GM18502 (cell line): ENCODE results near the gene COMMD7.

Experiments used
- ATAC-seq: cut with Tn5 transposase; IDR thresholded peaks from one replicate; pipeline ENCODE4 v1.9.1; 2021; ENCODE audit warnings: mild to moderate bottlenecking; ENCODE audit not compliant: unreplicated experiment, poor library complexity

The COMMD7 gene

DNA sequence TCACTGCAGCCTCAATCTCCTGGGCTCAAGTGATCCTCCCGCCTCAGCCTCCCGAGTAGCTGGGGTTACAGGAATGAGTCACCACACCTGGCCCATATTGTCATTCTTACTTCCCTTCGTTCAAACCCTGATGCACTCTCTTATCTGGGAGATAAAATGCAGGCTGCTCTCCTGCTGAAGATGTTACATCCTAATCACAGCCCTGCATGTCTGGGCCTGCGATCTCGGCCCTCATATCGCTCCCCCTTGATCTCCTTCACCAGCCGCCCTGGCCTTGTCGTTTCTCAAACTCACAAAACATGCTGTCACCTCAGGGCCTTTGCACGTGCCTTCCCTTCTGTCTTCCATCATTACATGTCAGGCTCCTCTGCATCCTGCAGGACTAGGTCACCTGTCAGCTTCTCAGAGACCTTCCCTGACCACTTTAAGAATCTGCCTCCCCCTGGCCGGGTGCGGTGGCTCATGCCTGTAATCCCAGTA, 60.7 kb downstream of the COMMD7 start:
- no peak for ATAC-seq

DNA sequence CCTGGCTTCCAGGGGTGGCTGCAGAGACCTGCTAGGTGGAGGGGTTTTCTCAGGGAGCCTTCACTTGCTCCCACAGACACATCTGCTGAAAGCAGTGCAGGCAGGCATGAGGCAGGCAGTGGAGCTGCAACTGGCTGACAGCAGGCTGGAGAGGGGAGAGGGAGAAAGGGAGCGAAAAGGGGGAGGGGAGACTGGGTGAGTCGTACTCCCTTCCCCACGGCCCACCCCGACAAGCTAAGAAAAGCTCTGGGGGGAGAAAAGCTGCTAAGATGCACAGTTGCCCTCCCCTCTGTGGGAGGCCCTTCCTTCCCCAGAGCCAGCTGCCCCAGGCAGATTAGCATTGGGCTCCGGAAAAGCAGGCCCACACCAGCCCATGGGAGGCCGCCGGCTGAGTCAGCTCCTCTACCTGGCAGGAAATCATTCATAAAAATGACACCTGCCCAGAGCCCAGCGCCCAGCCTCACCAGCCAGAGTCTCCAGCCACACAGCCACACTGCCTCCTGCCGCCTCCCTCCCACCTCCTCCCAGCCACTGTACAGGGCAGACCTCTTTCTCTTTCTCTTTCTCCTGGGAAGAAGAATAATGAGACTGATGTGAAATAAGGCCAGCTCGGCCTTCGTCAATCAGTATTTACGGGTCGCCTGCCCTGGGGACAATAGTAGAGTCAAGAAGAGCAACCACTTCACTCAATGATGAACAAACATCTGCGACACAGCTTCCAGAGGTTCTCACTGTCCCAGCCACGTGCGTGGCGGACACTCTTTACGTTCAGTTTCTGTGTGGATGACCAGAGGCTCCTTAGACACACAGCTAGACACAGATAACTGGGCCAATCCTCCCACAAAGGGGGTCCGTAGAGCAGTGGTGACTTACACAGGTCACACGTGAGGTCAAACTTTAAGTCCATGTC, 61.8 kb downstream of the COMMD7 start:
- no peak for ATAC-seq

DNA sequence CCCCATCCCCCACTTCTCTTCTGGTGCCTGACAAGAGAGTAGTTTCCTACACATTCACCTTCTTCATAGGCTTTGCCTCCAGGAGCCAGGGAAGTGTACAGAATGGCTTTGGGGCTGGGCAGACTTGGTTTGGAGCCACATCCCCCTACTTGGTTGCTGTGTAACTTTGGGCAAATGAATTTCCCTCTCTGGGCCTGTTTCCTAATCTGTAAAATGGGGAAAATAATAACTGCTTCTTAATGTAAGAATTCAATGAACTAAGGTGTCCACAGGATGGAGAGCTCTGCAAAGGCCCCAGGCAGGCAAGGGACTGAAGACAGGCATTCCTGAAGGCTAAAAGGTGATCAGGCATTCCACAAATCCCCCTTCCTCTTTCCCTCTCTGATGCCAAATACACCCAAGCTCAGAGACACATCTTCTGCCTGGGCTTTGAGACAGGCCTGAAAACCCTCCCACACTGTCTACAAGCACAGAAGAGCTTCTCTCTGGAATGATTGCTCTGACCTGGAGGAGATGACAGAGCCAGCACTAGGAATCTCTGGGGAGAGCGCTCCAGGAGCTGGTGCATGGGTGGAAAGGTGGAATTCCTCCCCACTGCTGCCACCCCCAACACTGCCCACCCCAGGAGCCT, 62.6 kb downstream of the COMMD7 start:
- no peak for ATAC-seq

DNA sequence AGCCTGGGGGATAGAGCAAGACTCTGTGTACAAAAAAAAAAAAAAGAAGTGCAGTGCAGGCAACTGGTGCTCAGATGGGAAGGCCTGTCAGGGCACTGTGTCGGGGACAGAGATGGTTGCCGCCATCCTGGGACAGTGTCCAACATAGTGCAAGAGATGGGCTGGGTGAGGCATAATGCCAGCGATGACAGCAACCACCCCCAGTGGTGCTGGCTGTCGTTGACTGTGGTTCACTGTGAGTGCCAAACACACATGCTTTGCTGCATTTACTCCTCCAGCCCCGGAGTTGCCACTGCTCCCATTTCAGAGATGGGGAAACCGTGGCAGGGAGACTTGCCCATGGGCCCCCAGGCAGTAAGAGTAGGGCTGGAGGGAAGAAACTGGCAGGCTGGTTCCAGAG, 64.3 kb downstream of the COMMD7 start:
- no peak for ATAC-seq

DNA sequence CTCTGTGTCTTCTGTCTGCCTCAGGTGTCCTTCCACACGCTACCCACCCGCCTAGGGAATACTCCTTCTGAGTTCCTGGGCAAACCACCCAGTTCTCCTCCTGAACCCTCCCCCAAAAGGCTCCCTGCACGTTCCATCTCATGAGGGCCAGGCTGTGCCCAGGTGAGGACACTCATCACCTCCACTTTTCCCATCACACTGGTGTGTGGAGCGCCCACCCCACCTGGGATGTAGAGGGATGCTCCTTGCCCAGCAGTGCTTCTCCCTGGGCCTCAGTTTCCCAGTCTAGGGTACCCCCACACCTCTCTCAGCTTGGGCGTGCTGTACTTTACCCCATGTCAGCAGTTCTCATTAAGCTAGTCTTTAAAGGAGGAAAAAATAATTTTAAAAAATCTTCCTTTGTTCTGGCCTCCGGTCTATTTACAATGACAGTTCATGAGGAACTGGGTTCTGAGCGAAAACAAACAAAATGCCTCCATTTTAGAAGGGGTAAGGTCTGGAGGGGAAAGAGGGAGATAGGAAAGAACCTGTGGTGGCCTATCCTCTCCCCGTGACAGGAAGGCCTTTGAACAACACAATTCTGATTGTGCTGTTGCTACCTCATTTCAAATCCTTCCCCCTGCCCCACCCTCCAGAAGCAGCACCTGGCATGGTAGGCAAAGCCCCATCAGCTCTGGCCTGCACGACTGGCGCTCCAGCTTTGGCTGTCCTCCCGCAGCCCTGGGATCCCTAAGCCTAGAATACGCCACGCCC, 67.9 kb downstream of the COMMD7 start:
- ATAC-seq, result no peak

DNA sequence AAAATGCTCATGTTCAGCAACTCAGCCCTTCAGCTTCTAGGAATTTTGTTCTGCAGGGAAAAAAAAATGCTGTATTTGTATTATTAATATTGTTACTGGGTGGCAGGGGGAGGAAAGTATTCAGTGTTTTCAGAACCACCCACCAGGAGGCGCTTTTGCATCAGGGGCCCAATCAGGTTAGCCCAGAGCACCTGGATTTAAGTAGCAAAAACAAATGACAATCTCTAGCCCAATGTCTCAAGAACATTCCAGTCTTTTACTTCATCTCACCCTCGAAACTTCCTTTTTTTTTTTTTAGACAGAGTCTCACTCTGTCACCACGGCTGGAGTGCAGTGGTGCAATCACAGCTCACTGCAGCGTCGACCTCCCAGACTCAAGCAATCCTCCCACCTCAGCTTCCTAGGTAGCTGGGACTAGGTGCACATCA, 68.9 kb downstream of the COMMD7 start:
- ATAC-seq, result no peak

DNA sequence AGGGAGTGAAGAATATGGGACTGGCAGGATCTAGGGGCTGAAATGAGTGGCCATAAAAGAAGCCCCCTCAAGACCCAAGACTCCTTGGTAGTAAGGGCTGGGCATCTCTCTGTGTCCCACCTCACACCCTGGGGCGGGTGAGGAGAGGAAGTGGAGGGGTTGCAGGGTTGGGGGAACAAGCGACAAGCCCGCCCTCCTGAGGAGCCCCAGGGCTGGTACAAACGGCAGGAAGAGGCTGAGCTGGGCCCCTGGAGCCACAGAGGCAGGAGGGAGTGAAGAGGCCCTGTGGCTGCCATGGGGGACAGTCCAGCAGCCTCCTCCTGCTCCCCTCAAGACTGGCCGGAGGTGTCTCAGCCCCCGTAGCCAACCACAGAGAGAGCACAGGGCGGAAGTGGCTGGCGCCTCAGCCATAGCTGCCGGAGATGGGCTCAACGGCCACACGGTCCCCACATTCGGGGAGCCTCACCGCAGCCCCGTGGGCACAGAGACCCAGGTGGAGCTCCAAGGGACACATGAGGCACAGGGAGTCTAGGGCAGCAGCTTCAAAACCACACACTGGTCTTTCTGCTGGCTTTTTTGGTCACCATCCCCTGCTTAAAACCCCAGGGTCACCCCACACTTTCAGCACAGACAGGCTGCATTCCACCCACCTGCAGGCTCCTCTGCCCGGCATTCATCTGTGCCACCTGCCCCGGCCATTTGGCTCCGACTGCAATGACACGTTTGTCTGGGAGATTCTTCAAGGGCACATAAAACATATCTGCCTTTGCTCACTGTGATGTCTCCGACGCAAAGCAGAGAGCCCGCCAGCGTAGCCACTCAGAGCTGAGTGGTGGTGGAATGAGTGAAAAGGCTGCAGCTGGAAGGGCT, 70.0 kb downstream of the COMMD7 start:
- peak; percentile 51 for ATAC-seq

DNA sequence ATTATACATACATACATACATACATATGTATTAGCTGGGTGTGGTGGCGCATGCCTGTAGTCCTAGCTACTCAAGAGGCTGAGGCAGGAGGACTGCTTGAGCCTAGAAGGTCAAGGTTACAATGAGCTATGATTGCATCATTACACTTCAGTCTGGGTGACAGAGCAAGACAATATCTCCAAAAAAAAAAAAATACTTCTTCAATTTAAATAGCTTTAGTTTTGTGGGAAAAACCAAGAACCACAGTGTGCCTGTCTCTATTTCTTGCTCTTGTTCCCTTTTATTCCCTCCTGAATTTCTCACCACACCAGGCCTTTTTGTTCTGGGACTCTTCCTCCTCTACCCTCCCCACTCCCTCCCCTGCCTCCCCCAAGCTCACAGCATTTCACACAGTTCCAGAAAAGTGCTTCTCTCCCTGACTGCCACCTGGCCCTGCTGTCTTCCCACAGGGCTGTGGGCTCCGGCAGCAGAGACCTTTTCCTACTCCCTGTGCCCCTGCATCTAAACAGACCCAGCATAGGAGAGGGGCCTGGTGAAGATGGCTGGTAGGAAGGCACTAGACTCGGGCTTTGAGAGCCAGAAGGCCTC, 70.8 kb downstream of the COMMD7 start:
- ATAC-seq, result no peak

DNA sequence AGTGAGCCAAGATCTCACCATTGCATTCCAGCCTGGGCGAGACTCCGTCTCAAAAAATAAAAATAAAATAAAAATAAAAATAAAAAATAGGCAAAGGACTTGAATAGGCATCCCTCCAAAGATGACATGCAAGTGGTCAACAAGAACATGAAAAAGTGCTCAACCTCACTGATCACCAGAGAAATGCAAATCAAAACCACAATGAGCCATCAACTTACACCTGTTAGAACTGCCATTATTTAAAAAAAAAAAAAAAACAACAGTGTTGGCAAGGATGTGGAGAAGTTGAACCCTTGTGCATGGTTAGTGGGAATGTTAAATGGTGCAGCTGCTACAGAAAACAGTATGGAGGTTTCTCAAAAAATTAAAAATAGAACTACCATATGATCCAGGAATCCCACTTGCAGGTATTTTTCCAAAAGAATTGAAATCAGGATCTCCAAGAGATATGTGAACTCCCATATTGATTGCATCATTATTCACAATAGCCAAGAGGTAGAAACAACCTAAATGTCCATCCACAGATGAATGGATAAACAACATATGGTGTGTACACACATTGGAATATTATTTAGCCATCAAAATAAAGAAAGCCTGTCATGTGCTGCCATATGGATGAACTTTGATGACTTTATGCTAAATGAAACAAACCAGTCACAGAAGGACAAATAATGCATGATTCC, 72.4 kb downstream of the COMMD7 start:
- ATAC-seq, result peak; percentile 44

DNA sequence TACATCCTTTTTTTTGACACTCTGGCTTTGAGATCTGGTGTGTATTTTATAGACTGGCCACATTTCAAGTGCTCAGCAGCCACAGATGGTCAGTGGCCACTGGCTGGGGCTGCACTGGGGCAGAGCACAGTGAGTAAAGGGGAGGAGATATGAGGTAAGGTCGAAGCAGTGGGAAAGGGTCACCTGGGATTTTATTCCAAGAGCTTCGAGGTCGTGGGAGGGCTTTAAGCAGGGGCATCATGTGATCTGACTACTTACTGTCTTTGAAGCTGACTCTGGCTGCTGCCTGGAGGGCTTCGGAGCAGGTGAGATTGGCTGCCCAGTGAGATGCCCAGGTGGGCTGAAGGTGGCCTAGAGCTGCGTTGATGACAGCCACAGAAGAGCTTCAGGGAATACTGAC, 76.2 kb downstream of the COMMD7 start:
- ATAC-seq, result no peak

DNA sequence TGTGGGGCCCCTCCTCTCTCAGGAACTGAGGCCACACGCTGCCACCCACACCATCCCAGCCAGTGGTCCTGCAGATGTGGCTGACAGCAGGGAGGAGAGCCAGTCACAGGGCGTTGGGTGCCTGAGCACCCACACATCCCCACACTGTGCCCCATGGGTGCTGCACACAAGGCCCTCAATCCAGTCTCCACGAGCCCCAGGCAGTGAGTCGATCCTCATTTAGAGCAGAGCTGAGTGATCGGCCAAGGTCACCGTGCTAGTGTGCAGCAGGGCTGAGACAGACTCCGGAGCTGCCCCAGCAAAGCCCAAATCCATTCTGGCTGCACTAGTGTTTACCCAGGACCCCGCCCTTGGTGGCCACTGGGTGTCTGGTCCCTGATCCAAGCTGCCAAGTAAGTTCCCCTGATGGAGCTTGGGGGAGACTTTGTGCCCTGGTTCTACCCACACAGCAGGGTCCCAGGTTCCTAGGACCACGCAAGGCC, 78.5 kb downstream of the COMMD7 start:
- no peak for ATAC-seq

DNA sequence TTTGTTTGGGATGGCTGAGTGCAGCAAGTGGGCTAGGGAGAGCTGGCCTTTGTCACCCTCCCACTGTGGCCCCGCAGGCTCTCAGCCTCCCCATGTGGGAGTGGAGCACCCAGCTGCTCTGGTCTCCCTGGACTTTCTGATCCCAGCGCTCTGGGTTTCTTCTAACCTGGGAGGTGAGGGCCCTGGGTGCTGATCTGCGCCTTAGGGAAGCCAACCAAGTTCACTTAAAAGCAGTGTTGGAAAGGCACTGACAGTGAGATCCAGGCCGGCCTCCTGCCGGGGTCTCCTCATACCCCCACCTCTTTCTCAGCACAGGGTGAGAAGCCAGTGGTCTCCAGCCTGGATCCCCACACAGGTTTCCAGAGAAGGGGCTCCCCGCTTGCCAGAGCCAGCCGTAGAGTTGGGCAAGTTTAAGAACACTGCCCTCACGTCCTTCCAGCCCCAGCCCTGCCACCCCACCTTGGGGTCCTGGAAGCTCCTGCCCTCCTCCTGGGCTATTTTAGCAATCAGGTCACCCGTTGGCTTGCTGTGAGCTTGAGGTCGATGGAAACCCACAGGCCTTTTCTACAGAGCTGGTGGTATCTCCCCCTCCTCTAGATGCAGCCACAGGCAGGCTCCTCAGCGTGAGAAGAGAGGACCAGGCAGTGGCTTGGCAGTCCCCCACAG, 79.1 kb downstream of the COMMD7 start:
- no peak for ATAC-seq

DNA sequence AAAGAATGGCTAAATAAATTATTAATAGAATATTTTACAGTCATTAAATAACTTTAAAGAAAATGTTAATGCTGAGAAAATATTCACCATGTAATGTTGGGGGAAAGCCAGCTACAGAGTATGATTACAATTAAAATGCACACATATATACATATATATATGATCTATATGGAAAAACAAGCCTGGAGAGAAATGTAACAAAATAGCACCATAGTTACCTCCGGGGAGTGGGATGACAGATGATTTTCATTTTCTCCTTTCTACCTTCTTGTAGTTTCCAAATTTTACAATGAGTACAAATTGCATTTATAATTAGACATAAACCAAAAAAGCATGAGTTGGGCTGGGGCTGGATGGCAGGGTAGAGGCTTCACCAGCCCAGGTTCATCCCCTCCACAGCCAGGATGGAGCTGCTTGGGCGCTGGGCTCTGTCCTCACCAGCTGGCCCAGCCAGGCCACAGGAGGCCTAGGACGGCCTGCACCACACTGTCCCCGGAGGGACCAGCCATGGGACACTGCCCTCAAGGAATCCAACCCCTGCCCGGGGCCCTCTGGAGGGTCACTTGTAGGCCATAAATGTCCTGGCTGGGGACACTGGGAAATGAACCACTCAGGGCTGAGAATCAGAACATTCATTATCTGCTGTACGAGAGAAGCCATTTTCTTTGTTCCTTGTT, 79.8 kb downstream of the COMMD7 start:
- ATAC-seq, result no peak

DNA sequence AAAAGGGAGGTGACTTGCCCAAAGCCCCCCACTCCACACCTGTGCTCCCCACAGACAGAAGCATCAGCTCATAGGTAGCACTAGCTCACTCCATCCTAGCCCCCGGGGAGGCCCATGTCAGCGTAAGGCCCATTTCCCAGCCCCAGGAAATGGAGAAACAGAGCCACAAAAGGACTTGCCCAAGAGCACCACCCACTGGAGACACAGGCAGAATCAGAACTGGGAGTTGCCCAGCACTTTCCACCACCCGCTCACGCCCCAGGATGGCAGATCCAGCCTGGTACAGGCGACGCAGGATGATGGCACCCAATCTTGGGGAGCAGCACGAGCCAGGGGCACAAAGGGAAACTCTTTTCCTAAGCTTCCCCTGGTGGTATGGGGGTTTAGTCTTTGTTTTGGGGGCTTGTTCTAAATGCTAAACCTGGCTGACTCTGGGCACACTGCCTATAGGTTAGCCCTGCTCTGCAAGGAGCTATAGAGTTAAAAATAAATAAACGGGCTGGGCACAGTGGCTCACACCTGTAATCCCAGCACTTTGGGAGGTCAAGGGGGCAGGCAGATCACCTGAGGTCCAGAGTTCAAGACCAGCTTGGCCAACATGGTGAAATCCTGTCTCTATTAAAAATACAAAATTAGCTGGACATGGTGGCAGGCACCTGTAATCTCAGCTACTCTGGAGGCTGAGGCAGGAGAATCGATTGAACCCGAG, 81.3 kb downstream of the COMMD7 start:
- no peak for ATAC-seq

DNA sequence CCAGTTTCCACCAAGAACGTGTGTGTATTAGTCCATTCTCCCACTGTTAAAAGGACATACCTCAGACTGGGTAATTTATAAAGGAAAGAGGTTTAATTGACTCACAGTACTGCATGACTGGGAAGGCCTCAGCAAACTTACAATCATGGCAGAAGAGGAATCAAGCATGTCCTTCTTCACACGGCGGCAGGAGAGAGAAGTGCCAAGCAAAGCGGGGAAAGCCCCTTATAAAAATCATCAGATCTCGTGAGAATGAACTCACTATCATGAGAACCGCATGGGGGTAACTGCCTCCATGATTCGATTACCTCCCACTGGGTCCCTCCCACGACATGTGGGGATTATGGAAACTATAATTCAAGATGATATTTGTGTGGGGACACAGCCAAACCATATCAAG, 82.6 kb downstream of the COMMD7 start:
- no peak for ATAC-seq

DNA sequence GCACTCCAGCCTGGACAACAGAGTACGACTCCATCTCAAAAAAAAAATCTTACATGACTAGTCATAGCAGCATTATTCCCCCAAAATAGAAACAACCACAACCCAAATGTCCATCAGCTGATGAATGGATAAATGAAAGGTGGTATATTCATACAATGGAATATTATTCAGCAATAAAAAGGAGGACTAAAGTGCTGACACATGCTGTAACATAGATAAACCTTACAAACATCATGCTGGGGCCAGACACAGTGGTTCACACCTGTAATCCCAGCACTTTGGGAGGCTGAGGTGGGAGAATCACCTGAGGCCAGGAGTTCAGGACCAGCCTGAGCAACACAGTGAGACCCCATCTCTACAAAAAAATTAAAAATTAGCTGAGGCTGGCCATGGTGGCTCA, 86.4 kb downstream of the COMMD7 start:
- ATAC-seq, result no peak

DNA sequence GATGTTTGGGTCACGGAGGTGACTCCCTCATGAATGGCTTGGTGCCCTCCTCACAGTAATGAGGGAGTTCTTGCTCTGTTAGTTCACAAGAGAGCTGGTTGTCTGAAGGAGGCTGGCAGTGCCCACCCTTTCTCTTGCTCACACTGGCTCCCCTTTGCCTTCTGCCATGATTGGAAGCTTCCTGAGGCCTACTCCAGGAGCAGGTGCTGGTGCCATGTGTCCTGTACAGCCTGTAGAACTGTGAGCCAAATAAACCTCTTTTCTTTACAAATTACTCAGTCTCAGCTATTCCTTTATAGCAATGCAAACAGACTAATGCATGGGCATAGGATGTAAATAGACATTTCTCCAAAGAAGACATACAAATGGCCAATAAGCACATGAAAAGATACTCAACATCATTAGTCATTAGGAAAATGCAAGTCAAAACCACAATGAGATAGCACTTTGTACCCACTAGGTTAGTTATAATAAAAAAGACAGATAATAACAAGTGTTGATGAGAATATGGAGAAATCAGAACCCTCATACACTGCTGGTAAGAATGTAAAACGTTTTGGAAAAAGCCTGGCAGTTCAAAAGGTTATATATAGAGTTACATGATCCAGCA, 87.3 kb downstream of the COMMD7 start:
- ATAC-seq, result no peak
